RWPE2 (cell line): ENCODE results near the gene PIP5K1A.

Experiments
- ATAC-seq: fragments of 200-7000 bp; cut with Tn5 transposase; 3 replicates; pipeline ENCODE4 v1.9.1; 2021; ENCODE audit warnings: low read depth
- DNase-seq: peaks from one replicate; pipeline ENCODE4 v3.0.0-alpha.2; 2020; ENCODE audit warnings: low spot score
- H3K27ac ChIP-seq: fragments of 450-650 bp; 2 replicates; pipeline ENCODE4 v1.5.1; 2017; ENCODE audit warnings: mild to moderate bottlenecking; ENCODE audit not compliant: poor library complexity, severe bottlenecking
- H3K27me3 ChIP-seq: fragments of 250-450 bp; sonication (Bioruptor Pico); 2 replicates; pipeline ENCODE4 v1.5.1; 2021; ENCODE audit warnings: mild to moderate bottlenecking, moderate library complexity; ENCODE audit not compliant: insufficient read depth, poor library complexity, severe bottlenecking
- H3K36me3 ChIP-seq: fragments of 250-450 bp; sonication (Bioruptor Pico); 2 replicates; pipeline ENCODE4 v1.5.1; 2020; ENCODE audit warnings: low read depth, mild to moderate bottlenecking, moderate library complexity
- H3K4me1 ChIP-seq: fragments of 250-450 bp; sonication (Bioruptor Pico); 2 replicates; pipeline ENCODE4 v1.5.1; 2021; ENCODE audit warnings: mild to moderate bottlenecking, moderate library complexity; ENCODE audit not compliant: insufficient read depth, poor library complexity, severe bottlenecking
- H3K4me3 ChIP-seq: fragments of 250-450 bp; sonication (Bioruptor Pico); 2 replicates; pipeline ENCODE4 v1.5.1; 2021; ENCODE audit warnings: mild to moderate bottlenecking, moderate library complexity; ENCODE audit not compliant: severe bottlenecking
- H3K9me3 ChIP-seq: fragments of 250-450 bp; sonication (Bioruptor Pico); 2 replicates; pipeline ENCODE4 v1.5.1; 2021; ENCODE audit warnings: mild to moderate bottlenecking, moderate library complexity; ENCODE audit not compliant: severe bottlenecking
- CTCF ChIP-seq: fragments of 450-650 bp; IDR thresholded peaks from one replicate; pipeline ENCODE4 v1.5.1; 2017; ENCODE audit warnings: mild to moderate bottlenecking, moderate library complexity; ENCODE audit not compliant: poor library complexity, severe bottlenecking

PIP5K1A gene

GRCh38 chr1:151292207-151293030, 94.1 kb downstream of the PIP5K1A start:
- H3K27ac ChIP-seq, result no peak overlapping the region
- TF ChIP-seq CTCF, result no peak
- H3K27me3 ChIP-seq, result no peaks in the 10 kb centered on the region
- H3K4me3 ChIP-seq, result no peak overlapping the region
- no peaks in the 10 kb centered on the region for H3K9me3 ChIP-seq
- no peaks in the 10 kb centered on the region for H3K4me1 ChIP-seq
- DNase-seq (no peak), ATAC-seq (no peak)
- H3K36me3 ChIP-seq, result peaks cover 89% of the 10 kb centered on the region

- Histone ChIP-seq H3K9me3 (no peaks in the 10 kb centered on the region), H3K4me1 (no peaks in the 10 kb centered on the region), H3K27ac (no peak overlapping the region), H3K36me3 (peaks cover 89% of the 10 kb centered on the region), H3K4me3 (no peak overlapping the region), H3K27me3 (no peaks in the 10 kb centered on the region)
- no peak; the same call in 2 of the 3 replicates for ATAC-seq
- no peak for DNase-seq
- no peak for TF ChIP-seq CTCF
These were observed 94.7 kb downstream of the PIP5K1A start for GRCh38 chr1:151293093-151293492.

GRCh38 chr1:151294742-151295462, 96.5 kb downstream of the PIP5K1A start:
- Histone ChIP-seq H3K36me3 (peaks cover 89% of the 10 kb centered on the region), H3K27me3 (no peaks in the 10 kb centered on the region), H3K27ac (no peak overlapping the region), H3K9me3 (no peaks in the 10 kb centered on the region), H3K4me3 (no peak overlapping the region), H3K4me1 (no peaks in the 10 kb centered on the region)
- DNase-seq, result no peak
- no peak for TF ChIP-seq CTCF
- ATAC-seq, result no peak
